ENCODE measurements around the gene ACTN1.

ACTN1 gene

GRCh38 chr14:68888883-68889282, 90.2 kb downstream of the ACTN1 start:
- no peak for DNase-seq (ENCODE audit: low read depth)

- no peak for DNase-seq (ENCODE audit: low read depth)
These were observed 90.9 kb downstream of the ACTN1 start for GRCh38 chr14:68888025-68888850.

DNA sequence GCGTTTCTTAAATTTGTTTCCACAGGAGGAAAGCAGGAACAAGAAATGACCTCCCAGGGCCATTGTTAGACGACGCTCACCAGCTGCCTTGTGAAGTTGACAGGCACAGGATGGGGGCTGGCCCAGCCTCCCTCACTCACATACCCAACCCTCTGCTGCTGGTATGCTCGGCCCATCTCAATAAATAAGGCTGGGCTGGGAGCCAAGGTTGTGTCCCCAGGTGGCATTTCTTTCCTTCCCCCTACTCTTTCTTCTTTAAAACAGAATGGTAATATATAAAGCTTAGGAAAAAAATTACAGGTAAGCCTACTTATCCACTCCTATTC, 93.0 kb downstream of the ACTN1 start:
- no peak for DNase-seq (ENCODE audit: low read depth)

GRCh38 chr14:68885226-68886108, 93.6 kb downstream of the ACTN1 start:
- no peak for DNase-seq (ENCODE audit: low read depth)

DNA sequence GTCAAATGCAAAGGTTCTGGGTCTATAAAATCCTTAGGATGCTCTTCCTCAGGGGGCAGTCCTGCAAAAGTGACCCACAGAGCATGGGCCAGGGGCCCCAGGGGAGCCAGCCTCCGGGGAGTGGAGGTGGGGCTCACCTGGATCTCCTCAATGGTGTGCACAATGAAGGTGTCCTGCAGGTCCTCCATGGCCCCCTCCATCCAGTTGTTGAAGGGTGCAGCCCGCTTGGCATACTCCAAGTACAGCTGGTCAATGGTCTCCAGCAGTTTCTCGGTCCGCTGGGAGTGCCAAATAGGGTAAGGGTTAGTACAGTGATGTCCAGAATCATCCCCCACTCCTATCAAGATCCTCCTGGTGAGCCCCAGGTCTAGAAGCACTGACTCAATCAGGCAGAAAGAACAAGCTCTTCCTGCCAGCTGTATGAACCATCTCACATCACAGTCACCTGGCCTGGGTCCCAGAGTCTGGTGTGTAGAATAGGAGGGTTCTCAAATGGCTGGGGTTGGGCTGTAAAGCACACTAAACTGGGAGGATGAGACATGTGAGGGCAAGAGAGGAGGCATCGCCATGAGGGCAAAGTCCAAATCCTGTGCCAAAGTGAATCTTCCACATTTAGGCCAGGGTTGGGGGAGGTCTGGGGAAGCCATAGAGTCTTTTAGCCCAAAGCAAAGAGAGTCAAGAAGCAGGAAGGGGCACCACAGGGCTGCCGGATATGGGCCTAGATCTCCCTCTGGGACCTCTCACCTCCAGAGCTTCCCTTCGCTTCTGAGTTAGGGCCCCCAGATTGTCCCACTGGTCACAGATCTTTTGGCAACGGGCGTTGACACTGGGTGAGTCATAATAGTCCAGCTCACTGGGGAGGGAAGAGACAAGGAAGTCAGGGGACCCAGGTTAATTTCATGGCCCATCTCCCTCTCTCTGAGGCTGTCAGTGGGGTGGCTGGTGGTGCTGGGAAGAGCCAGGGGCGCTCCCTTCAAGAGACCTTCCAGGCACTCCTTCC, 94.8 kb downstream of the ACTN1 start:
- DNase-seq (ENCODE audit: low read depth) = peak; percentile 92

- no peak for DNase-seq (ENCODE audit: low read depth)
These were observed 96.9 kb downstream of the ACTN1 start for GRCh38 chr14:68882235-68882634.

DNA sequence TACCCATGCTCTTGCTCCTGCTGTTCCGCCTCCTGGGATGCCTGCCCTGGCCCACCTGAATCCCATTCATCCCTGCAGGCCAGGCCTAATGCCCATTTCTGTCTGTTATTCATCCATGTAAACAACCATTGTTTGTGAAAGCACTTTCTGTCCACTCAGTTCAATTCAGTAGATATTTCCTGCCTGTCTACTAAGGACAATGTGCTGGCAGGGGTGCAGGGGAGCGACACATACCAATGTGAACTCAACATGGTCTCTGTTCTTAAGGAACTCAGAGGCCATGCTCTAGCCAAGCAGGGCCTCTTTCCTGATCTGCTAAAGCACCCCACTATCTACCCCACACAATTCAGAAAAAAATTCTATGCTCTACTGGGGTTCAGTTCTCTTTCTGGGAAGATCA, 97.7 kb downstream of the ACTN1 start:
- DNase-seq (ENCODE audit: low read depth) = no peak

GRCh38 chr14:68880581-68881105, 98.5 kb downstream of the ACTN1 start:
- DNase-seq (ENCODE audit: low read depth) = no peak

- DNase-seq (ENCODE audit: low read depth) = no peak
These were observed 99.1 kb downstream of the ACTN1 start for GRCh38 chr14:68879841-68880575.

DNA sequence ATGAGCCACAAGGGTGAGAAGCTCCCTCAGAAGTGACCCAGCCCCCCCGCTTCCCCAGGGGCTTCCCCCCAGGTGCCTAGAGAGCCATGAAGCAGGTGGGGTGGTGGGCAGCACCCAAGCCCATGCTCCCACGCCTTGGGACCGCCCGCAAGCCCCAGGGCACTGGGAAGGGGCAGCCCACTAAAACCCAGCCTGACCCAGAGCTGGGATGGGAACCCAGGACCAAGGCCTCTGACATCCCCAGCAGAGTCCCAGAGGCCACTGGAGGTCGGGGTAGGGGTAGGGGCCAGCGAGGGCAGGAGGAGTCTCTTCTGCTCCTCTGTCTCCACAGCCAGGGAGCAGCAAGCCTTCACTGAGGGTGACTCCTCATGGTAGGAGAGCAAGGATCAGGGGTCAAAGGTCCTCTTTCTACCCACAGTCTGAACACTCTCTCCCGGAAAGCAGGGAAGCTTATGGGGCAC, 99.8 kb downstream of the ACTN1 start:
- DNase-seq (ENCODE audit: low read depth) = no peak

- DNase-seq (ENCODE audit: low read depth) = no peak
These were observed 100.2 kb downstream of the ACTN1 start for GRCh38 chr14:68878908-68879307.

DNA sequence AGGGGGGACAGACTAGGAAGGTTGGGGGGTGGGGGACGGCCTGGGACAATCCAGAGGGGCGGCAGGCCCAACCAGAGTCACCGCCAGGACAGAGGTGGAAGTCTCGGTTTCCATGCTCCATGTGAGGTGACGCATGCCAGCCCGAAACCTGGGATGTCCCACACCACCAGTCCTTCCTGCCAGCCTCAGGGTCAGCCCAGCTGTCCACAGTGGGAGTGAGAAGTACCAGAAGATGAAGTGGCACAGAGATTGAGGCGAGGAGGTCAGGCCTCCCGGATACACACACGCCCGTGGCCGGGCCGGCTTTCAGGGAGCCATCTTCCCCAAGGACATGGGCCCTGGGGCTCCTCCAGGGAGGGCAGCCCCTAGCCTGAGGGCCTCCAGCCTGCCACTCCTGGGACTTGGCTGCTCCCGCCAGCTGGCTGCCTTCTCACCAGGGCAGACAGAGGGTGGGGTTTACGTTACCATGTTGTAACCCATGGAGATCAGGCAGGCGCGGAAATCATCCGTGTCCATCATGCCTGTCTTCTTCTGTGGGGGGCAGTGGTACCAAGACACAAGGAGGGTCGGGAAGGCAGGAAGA, 101.0 kb downstream of the ACTN1 start:
- no peak for DNase-seq (ENCODE audit: low read depth)

DNA sequence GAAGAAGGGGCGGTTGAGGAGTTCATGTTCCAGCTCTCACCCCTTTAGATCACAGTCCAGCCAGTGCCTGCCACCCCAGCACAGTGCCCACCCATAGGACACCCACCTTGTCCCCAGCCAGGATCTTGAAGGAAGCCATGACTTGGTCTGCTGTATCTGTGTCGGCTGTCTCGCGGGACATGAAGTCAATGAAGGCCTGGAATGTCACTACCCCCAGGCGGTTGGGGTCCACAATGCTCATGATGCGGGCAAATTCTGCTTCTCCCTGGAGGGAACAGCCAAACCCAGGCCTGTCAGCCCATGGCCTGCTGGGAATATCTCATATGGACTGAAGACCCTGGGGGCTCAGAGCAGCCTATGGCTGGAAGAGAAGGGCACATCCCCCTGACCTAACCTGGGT, 102.1 kb downstream of the ACTN1 start:
- DNase-seq (ENCODE audit: low read depth) = no peak

GRCh38 chr14:68874746-68875155, 104.4 kb downstream of the ACTN1 start:
- DNase-seq (ENCODE audit: low read depth) = no peak

DNA sequence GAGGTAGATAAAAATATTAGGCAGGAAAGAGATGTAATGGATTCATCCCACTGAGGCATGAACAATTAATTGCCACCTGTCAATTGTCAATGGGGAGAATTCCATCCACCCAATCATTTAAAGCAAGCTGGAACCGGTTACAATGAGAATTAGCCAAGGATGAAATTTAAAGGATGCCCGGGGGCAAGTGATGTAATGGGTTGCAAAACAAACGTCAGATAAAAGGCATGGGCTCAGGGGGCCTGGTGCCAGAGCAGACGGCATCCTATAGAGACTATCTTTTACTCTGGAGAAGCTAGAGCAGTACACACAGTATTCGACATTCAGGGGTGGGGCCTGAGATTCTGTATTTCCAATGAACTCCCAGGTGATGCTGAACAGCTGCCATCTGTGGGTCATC, 105.7 kb downstream of the ACTN1 start:
- DNase-seq (ENCODE audit: low read depth) = no peak

DNA sequence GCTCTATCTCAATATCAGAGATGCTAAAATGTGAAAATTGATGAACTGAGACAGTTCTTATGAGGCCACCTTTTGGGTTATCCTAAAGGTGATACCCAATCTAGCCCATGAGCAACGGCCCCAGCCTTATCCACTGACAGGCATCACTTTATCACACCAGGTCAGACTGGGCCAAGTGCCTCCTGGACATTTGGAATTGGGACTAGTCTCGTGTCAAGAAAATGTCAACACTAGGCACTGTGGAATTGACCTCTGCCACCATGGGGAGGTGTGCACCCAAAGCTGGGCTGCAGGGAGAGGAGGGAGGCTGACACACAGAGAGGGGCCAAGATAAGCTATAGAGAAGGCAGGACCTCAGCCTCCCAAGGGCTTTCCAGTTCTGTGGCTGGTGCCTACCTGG, 107.7 kb downstream of the ACTN1 start:
- no peak for DNase-seq (ENCODE audit: low read depth)

DNA sequence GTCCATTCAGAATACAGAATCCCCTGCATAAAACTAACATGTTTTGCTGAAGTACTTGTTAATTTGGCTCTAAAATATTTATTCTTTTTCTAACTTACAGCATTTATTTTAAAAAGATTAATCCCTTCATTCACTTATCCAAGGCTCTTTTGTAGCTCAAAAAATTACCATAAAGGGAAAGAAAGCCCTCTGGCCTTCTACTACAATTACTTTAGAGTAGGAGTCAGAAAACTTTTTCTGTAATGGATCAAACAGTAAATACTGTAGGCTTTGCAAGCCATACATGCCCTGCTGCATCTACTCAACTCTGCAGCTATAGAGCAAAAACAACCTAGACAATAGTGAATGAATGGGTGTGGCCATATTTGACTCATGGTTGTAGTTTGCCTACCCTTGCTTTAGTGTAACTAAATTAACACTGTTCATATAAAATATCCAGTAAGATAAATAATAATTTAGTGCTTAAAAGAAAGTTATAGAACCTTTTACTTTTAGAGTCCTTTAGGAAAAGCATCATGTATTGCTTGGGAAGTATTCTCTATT, 112.0 kb downstream of the ACTN1 start:
- no peak for DNase-seq (ENCODE audit: low read depth)

DNA sequence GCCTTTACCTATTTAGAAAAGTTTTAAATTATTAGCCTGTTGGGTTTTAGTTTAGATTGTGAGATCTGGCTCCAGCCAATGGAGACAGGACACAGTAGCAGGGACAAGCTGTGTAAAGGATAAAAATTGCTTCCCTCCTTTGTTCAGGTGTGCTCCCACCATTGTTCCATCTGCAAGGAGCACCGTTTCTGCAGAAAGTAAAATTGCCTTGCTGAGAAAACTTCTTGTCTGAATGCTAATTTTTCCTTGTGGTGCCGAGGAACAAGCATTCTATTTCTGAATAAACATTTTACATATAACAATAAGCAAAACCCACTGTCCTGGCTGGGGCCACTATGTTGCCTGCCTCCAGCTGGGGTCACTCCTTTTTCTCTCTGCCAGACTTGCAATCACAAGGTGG, 113.6 kb downstream of the ACTN1 start:
- DNase-seq (ENCODE audit: low read depth) = no peak

- DNase-seq (ENCODE audit: low read depth) = peak; percentile 3
These were observed 114.7 kb downstream of the ACTN1 start for GRCh38 chr14:68864361-68864750.

GRCh38 chr14:68863610-68864360, 115.3 kb downstream of the ACTN1 start:
- no peak for DNase-seq (ENCODE audit: low read depth)

Measured in stromal cell of bone marrow (primary cell).